ENCODE results near the gene PTX4. TPM values are rescaled to one million over a fixed set of nuclear protein-coding genes. Genes with fewer than 3 reads are reported as not detected.

The PTX4 gene
- total RNA-seq, 1 donor from 2014 or later = not detected

DNA sequence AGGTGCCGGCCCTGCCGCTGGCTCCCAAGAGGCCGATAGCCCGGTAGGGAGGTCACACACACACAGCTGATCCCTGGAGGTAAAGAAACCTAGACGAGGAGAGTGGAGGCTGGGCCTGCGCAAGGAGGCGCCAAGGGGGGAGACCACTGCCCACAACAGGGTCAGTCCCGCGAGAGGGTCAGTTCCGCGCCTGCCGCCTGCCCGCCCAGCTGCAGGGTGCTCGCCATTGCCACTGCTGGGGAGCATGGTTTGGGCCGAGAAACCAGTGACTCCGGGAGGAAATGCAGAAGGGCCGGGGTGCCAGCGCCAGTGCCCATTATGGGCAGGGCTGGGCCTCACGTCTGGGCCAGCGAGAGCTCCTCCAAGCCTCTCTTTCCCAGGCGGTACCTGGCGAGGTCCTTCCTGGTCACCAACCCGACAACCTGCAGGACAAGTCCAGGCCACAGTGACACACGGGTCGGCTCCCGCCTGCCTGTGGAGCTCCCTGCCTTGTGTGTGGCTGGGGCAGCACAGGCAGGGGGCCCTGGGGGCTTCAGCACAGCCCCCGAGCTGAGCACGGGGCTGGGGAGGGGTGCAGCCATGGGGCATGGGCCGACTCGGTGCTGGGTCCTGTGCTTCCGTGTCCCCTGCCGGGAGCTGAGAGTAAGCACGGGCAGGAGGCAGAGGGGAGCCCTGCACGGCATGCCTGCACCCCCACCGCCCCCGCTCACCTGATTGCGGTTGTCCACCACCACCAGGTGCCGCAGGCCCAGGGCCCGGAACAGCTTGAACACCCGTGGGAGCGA, 42.3 kb downstream of the PTX4 start:
- no peaks in the 10 kb centered on the region for H3K9me3 ChIP-seq
- H3K4me1 ChIP-seq = no peaks in the 10 kb centered on the region
- no peak for DNase-seq (ENCODE audit: extremely low spot score in 2 of 2)
- no peaks in the 10 kb centered on the region for H3K27me3 ChIP-seq
- TF ChIP-seq POLR2AphosphoS5 (IDR thresholded peaks at IDR 0.05; ENCODE audit: insufficient read depth in 1 of 2, low read depth in 1 of 2) = no peak
- no peak overlapping the region for H3K27ac ChIP-seq
- H3K36me3 ChIP-seq = peaks cover 0 to 46% of the 10 kb centered on the region in 2 donors
- intact Hi-C loops (cut with DNase I) = no loop called here
- no peak overlapping the region for H3K4me3 ChIP-seq

DNA sequence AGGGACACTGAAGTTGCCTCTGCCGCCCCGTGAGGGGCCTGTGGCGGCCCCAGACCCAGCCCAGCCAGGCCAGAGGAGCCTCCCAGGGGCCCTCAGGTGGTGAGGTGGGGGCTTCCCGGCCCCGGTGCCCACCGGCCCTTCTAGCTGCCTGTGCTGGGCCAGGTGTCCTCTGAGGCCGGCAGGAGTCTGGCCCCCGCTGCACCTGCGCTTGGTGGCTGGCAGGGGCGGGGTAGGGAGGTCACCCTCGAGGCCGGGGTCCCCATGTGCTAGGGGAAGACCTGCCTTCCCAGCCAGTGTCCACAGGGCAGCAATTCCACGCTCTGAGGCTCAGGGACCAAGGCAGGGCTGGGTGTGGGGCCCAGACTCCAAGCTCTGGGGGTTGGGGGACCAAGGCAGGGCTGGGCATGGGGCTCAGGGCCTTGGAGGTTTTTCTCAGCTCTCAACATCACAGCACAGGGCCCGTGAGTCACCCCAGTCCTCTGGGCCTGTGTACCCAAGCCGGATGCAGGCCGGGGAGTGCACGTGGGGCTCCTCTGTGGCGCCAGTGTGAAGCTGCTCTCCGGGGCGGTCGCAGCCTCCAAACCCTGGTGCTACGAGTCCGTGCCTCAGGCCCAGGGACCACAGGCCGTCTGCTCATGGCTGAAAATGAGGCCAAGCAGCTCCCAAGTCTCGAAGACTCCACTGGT, 43.1 kb downstream of the PTX4 start:
- H3K36me3 ChIP-seq = peaks cover 0 to 37% of the 10 kb centered on the region in 2 donors
- H3K4me1 ChIP-seq = no peaks in the 10 kb centered on the region
- no peak for DNase-seq (ENCODE audit: extremely low spot score in 2 of 2)
- H3K4me3 ChIP-seq = no peak overlapping the region
- no peak overlapping the region for H3K27ac ChIP-seq
- no peaks in the 10 kb centered on the region for H3K27me3 ChIP-seq
- intact Hi-C loops (cut with DNase I) = no loop called here
- H3K9me3 ChIP-seq = no peaks in the 10 kb centered on the region
- TF ChIP-seq POLR2AphosphoS5 (IDR thresholded peaks at IDR 0.05; ENCODE audit: insufficient read depth in 1 of 2, low read depth in 1 of 2) = no peak
- no peak for TF ChIP-seq POLR2A (IDR thresholded peaks at IDR 0.05)
- TF ChIP-seq, protein P1, sequence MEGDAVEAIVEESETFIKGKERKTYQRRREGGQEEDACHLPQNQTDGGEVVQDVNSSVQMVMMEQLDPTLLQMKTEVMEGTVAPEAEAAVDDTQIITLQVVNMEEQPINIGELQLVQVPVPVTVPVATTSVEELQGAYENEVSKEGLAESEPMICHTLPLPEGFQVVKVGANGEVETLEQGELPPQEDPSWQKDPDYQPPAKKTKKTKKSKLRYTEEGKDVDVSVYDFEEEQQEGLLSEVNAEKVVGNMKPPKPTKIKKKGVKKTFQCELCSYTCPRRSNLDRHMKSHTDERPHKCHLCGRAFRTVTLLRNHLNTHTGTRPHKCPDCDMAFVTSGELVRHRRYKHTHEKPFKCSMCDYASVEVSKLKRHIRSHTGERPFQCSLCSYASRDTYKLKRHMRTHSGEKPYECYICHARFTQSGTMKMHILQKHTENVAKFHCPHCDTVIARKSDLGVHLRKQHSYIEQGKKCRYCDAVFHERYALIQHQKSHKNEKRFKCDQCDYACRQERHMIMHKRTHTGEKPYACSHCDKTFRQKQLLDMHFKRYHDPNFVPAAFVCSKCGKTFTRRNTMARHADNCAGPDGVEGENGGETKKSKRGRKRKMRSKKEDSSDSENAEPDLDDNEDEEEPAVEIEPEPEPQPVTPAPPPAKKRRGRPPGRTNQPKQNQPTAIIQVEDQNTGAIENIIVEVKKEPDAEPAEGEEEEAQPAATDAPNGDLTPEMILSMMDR (IDR thresholded peaks at IDR 0.05) = no peak

DNA sequence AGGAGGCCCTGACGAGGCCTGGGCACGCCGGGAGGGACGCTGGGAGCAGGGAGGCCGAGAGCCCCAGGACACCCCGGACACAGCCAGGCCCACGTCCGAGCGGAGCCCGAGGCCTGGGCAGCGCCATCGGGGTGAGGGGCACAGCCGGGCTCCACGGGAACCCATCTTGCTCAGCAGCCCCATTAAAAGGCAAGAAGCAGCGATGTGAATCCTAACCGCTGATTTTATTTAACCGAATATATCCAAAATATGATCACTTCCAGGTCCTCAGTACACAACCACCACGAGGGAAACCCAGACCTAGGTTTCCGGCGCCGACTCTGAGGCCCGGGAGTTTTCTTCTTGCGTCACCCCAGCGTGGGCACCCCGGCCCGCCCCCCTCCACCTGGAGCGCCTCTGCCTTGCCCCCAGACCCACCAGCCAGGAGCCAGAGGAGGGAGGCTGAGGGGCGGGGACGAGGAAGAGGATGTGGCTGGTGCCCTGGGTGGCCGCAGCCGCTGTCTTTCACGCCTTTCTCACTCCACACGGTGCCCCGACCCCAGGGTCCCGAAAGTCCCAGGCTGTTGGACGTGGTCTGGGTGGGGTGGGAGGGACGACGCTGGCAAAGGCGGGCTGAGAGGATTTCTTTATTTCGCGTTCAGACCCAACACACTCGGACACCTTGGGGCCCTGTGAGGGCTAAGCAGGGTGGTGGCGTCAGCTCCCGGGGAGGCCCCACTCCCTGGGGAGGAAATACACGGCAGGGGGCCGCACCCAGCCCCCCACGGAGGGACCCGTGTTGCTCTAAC, 43.8 kb downstream of the PTX4 start:
- Histone ChIP-seq H3K4me3 (no peak overlapping the region), H3K36me3 (peaks cover 0 to 32% of the 10 kb centered on the region in 2 donors), H3K9me3 (no peaks in the 10 kb centered on the region), H3K4me1 (no peaks in the 10 kb centered on the region), H3K27me3 (no peaks in the 10 kb centered on the region), H3K27ac (no peak overlapping the region)
- intact Hi-C loops (cut with DNase I) = no loop called here
- DNase-seq (ENCODE audit: extremely low spot score in 2 of 2) = no peak
- TF ChIP-seq POLR2AphosphoS5 (IDR thresholded peaks at IDR 0.05; ENCODE audit: insufficient read depth in 1 of 2, low read depth in 1 of 2) (no peak), POLR2A (IDR thresholded peaks at IDR 0.05) (no peak)
- TF ChIP-seq, protein P1 (IDR thresholded peaks at IDR 0.05) = no peak

DNA sequence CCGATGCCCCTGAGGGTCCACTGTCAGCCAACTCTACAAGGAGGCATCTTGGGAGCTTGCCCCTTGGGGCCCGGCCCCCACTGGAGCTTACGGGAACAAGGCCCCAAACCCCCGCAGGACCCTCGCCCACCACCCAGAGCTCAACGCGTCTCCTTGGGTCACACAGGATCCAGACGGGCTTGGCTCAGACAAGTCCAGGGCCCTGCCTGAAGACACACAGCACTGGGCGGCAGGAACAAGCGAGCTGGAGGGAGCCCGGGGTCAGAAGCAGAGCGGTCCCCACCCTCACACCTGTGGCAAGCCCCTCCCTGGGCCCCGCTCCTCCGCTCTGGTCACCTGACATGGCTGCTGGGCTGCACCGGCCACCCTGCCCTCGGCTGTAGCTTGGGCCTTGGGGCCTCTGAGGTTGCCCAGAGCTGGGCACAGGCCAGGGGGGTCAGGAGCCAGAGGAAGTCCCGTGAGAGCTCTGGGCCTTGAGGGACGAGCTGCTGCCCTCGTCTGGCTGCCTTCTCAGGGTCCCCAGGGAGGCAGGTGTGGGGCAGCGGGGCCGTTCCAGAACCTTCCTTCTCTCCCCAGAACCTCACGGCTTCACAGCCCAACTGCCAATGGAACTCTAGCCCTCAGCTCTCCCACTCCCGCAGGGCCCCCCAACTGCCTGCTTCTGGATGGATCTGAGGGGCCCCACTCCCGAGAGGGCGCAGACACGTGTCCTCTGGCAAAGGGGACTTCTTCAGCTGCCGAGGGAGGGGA, 44.6 kb downstream of the PTX4 start, which contains the start of gene CCDC154:
CCDC154 (minus strand) TSS at position 577 of the 750 bp plus-strand sequence; CDS start at position 343, 234 bp downstream.
- Histone ChIP-seq H3K4me3 (no peak within 1 kb of the TSS), H3K27me3 (no peaks in the 10 kb centered on the region), H3K4me1 (no peaks in the 10 kb centered on the region), H3K9me3 (no peaks in the 10 kb centered on the region), H3K36me3 (peaks cover 0 to 32% of the 10 kb centered on the region in 2 donors), H3K27ac (no peak within 1 kb of the TSS)
- TF ChIP-seq POLR2AphosphoS5 (IDR thresholded peaks at IDR 0.05; ENCODE audit: insufficient read depth in 1 of 2, low read depth in 1 of 2) (no peak), POLR2A (IDR thresholded peaks at IDR 0.05) (no peak)
- TF ChIP-seq, protein P1 (IDR thresholded peaks at IDR 0.05) = no peak
- intact Hi-C loops (cut with DNase I) = no loop called here
- DNase-seq (ENCODE audit: extremely low spot score in 2 of 2) = no peak
